ENCODE results near the gene PSAP. TPM values are rescaled to one million over a fixed set of nuclear protein-coding genes. Genes with fewer than 3 reads are reported as not detected.

The PSAP gene
- total RNA-seq, 1 donor from 2014 or later, result 676 TPM

- no peaks in the 10 kb centered on the region for H3K36me3 Mint-ChIP-seq (ENCODE audit: low read depth, unreplicated experiment)
- DNase-seq (ENCODE audit: low spot score), result no peak
- no peaks in the 10 kb centered on the region for H3K9me3 Mint-ChIP-seq (ENCODE audit: unreplicated experiment)
- no peak overlapping the region for H3K27ac Mint-ChIP-seq (ENCODE audit: unreplicated experiment)
- H3K4me1 Mint-ChIP-seq (ENCODE audit: unreplicated experiment), result peaks cover 5% of the 10 kb centered on the region
- H3K27me3 Mint-ChIP-seq (ENCODE audit: unreplicated experiment), result peaks cover 1% of the 10 kb centered on the region
- no peak for TF ChIP-seq CTCF (IDR thresholded peaks at IDR 0.05; ENCODE audit: unreplicated experiment)
- no peak overlapping the region for H3K4me3 Mint-ChIP-seq (ENCODE audit: unreplicated experiment)
These were observed 51.2 kb downstream of the PSAP start for GRCh38 chr10:71799608-71800453.

DNA sequence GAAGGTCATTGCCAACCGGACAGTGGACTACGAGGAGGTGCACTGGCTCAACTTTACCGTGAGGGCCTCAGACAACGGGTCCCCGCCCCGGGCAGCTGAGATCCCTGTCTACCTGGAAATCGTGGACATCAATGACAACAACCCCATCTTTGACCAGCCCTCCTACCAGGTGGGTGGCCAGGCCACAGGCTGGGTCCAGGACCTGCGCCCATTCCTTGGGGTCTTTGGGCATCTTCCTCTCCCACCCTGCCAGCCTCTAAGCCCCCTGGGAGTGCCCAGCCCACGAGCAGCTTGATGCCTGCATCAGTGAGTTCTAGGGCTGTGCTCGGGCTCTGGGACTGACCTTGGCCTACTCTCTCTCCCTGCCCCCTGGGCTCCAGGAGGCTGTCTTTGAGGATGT, 51.9 kb downstream of the PSAP start:
- Mint-ChIP-seq H3K27me3 (ENCODE audit: unreplicated experiment) (peaks cover 1% of the 10 kb centered on the region), H3K27ac (ENCODE audit: unreplicated experiment) (no peak overlapping the region), H3K9me3 (ENCODE audit: unreplicated experiment) (no peaks in the 10 kb centered on the region), H3K36me3 (ENCODE audit: low read depth, unreplicated experiment) (no peaks in the 10 kb centered on the region), H3K4me3 (ENCODE audit: unreplicated experiment) (no peak overlapping the region), H3K4me1 (ENCODE audit: unreplicated experiment) (peaks cover 2% of the 10 kb centered on the region)
- no peak for DNase-seq (ENCODE audit: low spot score)
- TF ChIP-seq CTCF (IDR thresholded peaks at IDR 0.05; ENCODE audit: unreplicated experiment), result no peak

GRCh38 chr10:71798308-71798624, 52.8 kb downstream of the PSAP start:
- Mint-ChIP-seq H3K36me3 (ENCODE audit: low read depth, unreplicated experiment) (no peaks in the 10 kb centered on the region), H3K4me1 (ENCODE audit: unreplicated experiment) (no peaks in the 10 kb centered on the region), H3K4me3 (ENCODE audit: unreplicated experiment) (no peak overlapping the region), H3K27ac (ENCODE audit: unreplicated experiment) (no peak overlapping the region), H3K27me3 (ENCODE audit: unreplicated experiment) (peaks cover 1% of the 10 kb centered on the region), H3K9me3 (ENCODE audit: unreplicated experiment) (no peaks in the 10 kb centered on the region)
- no peak for DNase-seq (ENCODE audit: low spot score)
- no peak for TF ChIP-seq CTCF (IDR thresholded peaks at IDR 0.05; ENCODE audit: unreplicated experiment)

DNA sequence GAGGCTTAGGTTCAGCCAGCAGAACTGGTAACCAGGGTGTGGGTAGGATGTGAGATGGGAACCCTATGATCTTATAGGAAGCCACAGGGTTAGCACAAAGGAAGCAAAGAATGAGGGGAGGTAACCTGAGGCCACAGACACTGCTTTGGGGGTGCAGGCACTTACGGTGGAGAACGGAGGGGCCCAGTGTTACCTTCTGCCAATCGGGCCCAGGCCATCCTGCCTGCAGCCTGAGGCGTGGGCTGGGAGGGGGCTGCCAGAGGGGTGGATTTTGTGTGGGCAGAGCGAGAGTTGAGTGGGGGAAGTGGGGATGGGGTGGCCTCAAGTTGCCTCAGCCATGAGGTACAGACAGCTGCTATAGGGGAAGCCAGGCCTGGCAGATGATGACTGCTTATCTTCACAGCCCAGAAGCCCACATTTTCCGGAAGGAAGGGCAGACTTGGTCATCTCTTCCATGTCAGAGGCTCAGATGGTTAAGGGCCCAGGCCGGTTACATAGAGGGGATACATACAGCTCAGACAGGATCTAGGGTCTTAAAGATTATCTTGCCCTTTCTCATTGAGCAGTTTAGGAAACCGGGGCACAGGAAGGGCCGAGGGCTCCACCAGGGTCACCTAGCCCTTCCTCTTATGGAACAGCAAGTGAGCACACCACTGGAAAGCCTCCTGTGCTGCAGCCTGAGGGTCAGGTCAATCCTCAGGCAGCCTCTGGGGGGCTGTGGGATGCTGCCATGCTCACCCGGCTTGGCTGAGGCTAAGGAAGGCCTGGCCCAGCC, 53.3 kb downstream of the PSAP start:
- TF ChIP-seq CTCF (IDR thresholded peaks at IDR 0.05; ENCODE audit: unreplicated experiment), result no peak
- Mint-ChIP-seq H3K27me3 (ENCODE audit: unreplicated experiment) (peaks cover 1% of the 10 kb centered on the region), H3K9me3 (ENCODE audit: unreplicated experiment) (no peaks in the 10 kb centered on the region), H3K36me3 (ENCODE audit: low read depth, unreplicated experiment) (no peaks in the 10 kb centered on the region), H3K4me3 (ENCODE audit: unreplicated experiment) (no peak overlapping the region), H3K4me1 (ENCODE audit: unreplicated experiment) (no peaks in the 10 kb centered on the region), H3K27ac (ENCODE audit: unreplicated experiment) (no peak overlapping the region)
- no peak for DNase-seq (ENCODE audit: low spot score)

Data from endothelial cell (in vitro differentiated cells).